Stimulated activated CD8-positive, alpha-beta memory T cell treated with anti-CD3 and anti-CD28 coated beads, Interleukin-2, amount 100 ng/mL, for 1 hour (primary cell): Measurements from ENCODE around the gene ZNF354B.
"Not testable (repeated sequence)": the region's sequence is repeated elsewhere in the genome, so short reads cannot be mapped to it uniquely, and the experiment has no call there.

ENCODE experiments used
- DNase-seq, 2 donors: peaks; one replicate each; pipeline ENCODE4 v3.0.0-alpha.2; 2020; ENCODE audit warnings: low read depth in 2 of 2

ZNF354B gene

GRCh38 chr5:178859625-178860521, at the start of gene ZNF354B:
ZNF354B (plus strand) TSS chr5:178859953; CDS start chr5:178861048, 1,095 bp downstream.
- DNase-seq: peak; percentile 56 to 66

- DNase-seq: no peak
Observed at GRCh38 chr5:178817506-178817905, 42.2 kb upstream of the ZNF354B start.

- DNase-seq: no peak
Observed at GRCh38 chr5:178818094-178818493, 41.7 kb upstream of the ZNF354B start.

- DNase-seq: no peak
Observed at GRCh38 chr5:178820001-178820400, 39.8 kb upstream of the ZNF354B start.

- DNase-seq: no peak
Observed at GRCh38 chr5:178825444-178825843, 34.3 kb upstream of the ZNF354B start.

- DNase-seq: no peak
Observed at GRCh38 chr5:178826216-178826615, 33.5 kb upstream of the ZNF354B start.

- no peak for DNase-seq
Observed at GRCh38 chr5:178827636-178828035, 32.1 kb upstream of the ZNF354B start.

GRCh38 chr5:178831049-178831448, 28.7 kb upstream of the ZNF354B start:
- DNase-seq: no peak

- DNase-seq: no peak
Observed at GRCh38 chr5:178832618-178833201, 27.0 kb upstream of the ZNF354B start.

GRCh38 chr5:178836628-178837027, 23.1 kb upstream of the ZNF354B start:
- DNase-seq: no peak

GRCh38 chr5:178838695-178839318, 20.9 kb upstream of the ZNF354B start:
- DNase-seq: not testable (repeated sequence)

GRCh38 chr5:178839319-178839704, 20.4 kb upstream of the ZNF354B start:
- DNase-seq: no peak

- not testable (repeated sequence) for DNase-seq
Observed at GRCh38 chr5:178840399-178840798, 19.4 kb upstream of the ZNF354B start.

GRCh38 chr5:178849316-178849715, 10.4 kb upstream of the ZNF354B start:
- no peak for DNase-seq

GRCh38 chr5:178851951-178852350, 7.8 kb upstream of the ZNF354B start:
- no peak for DNase-seq

- DNase-seq: no peak
Observed at GRCh38 chr5:178854284-178854683, 5.5 kb upstream of the ZNF354B start.

- not testable (repeated sequence) for DNase-seq
Observed at GRCh38 chr5:178860615-178861014, 862 bp downstream of the ZNF354B start.

GRCh38 chr5:178861627-178862026, 1.9 kb downstream of the ZNF354B start:
- no peak for DNase-seq

- DNase-seq: no peak
Observed at GRCh38 chr5:178866946-178867345, 7.2 kb downstream of the ZNF354B start.

- no peak for DNase-seq
Observed at GRCh38 chr5:178869577-178869976, 9.8 kb downstream of the ZNF354B start.

- no peak for DNase-seq
Observed at GRCh38 chr5:178870411-178870810, 10.7 kb downstream of the ZNF354B start.

- no peak for DNase-seq
Observed at GRCh38 chr5:178872302-178872701, 12.5 kb downstream of the ZNF354B start.
